K562 (cell line): ENCODE measurements around the gene UBE3B. TPM values are rescaled to one million over a fixed set of nuclear protein-coding genes. Genes with fewer than 3 reads are reported as not detected.

ENCODE experiments used
- ATAC-seq: fragments of 200-7000 bp; cut with Tn5 transposase; 3 replicates; pipeline ENCODE4 v1.9.1; 2020; ENCODE audit warnings: moderate library complexity
- BruUV-seq: library from RNA; stranded (reverse); fragments of 400-500 nt; replicated peaks from 2 replicates; lab custom pipeline; 2021; lab: Mats Ljungman, UMichigan
- CTCF ChIA-PET: fragments of 300-600 bp; formaldehyde crosslinking; extraction: SDS; loops from one replicate; lab custom pipeline; 2021; ENCODE audit warnings: low intra/inter-chr PET ratio; lab: Yijun Ruan, JAX
- POLR2A ChIA-PET: fragments of 300-600, 350-650 bp; sonication (Branson Sonifier 250); formaldehyde crosslinking; extraction: SDS; loops from one replicate; lab custom pipeline; 2021; ENCODE audit warnings: antibody characterized with exemption, inconsistent platforms; lab: Yijun Ruan, JAX
- DNase-seq, 4 experiments: peaks; one replicate each; pipeline versions ENCODE4 v3.0.0 to v3.0.0-alpha.2; 2011 to 2018; ENCODE audit warnings: low spot score in 3 of 4, mixed read lengths in 3 of 4; ENCODE audit errors: extremely low read depth in 1 of 4
- FAIRE-seq: peaks from 2 replicates; lab custom pipeline; 2011; peaks lifted over from hg19 to GRCh38; lab: Jason Lieb, UNC
- H2AFZ ChIP-seq: 2 replicates; pipeline ENCODE4 v1.6.0; 2011; ENCODE audit warnings: low read depth, low read length, control low read depth, inconsistent platforms
- H3K27ac ChIP-seq: fragments of 200-600 bp; 3 replicates; pipeline ENCODE4 v1.8.0; 2011; ENCODE audit warnings: low read depth, mild to moderate bottlenecking, control low read depth, inconsistent platforms, low read length, moderate library complexity, mixed read lengths; ENCODE audit errors: extremely low read depth
- H3K27me3 ChIP-seq, 2 experiments: fragments of 300-600 bp in 1 of 2; 2 replicates in 1 of 2; 3 replicates in 1 of 2; pipeline versions ENCODE4 v1.6.0 to v1.8.0; 2011; ENCODE audit warnings: inconsistent platforms in 2 of 2, low read length in 2 of 2, mild to moderate bottlenecking in 1 of 2, mixed read lengths in 1 of 2, moderate library complexity in 1 of 2; ENCODE audit not compliant: control insufficient read depth in 2 of 2, insufficient read depth in 2 of 2
- H3K36me3 ChIP-seq: fragments of 300-600 bp; 3 replicates; pipeline ENCODE4 v1.8.0; 2011; ENCODE audit warnings: mild to moderate bottlenecking, low read length, inconsistent platforms; ENCODE audit not compliant: control insufficient read depth, insufficient read depth
- H3K4me1 ChIP-seq, 2 experiments: fragments of 200-600 bp in 1 of 2; replicated peaks in 1 of 2; 2 replicates in 1 of 2; 3 replicates in 1 of 2; pipeline versions ENCODE4 v1.5.1 to v1.8.0; 2011; ENCODE audit warnings: inconsistent platforms in 2 of 2, low read length in 2 of 2, mild to moderate bottlenecking in 1 of 2, mixed read lengths in 1 of 2, moderate library complexity in 1 of 2; ENCODE audit not compliant: control insufficient read depth in 2 of 2, insufficient read depth in 2 of 2
- H3K4me2 ChIP-seq: 2 replicates; pipeline ENCODE4 v1.6.1; 2011; ENCODE audit warnings: low read length, control low read depth, inconsistent platforms, mixed read lengths; ENCODE audit not compliant: insufficient read depth
- H3K4me3 ChIP-seq: fragments of 200-600 bp; sonication (generic), shearing (Covaris generic); 2 replicates; pipeline ENCODE4 v1.5.1; 2016; ENCODE audit warnings: control low read depth, inconsistent platforms
- H3K79me2 ChIP-seq: fragments of 200-600 bp; 3 replicates; pipeline ENCODE4 v1.8.0; 2011; ENCODE audit warnings: low read length, inconsistent platforms; ENCODE audit not compliant: control insufficient read depth, insufficient read depth
- H3K9ac ChIP-seq, 2 experiments: 2 replicates each; pipeline versions ENCODE4 v1.6.0 to v1.6.1; 2011; ENCODE audit warnings: low read depth in 2 of 2, low read length in 2 of 2, control low read depth in 1 of 2, inconsistent platforms in 1 of 2, mild to moderate bottlenecking in 1 of 2, mixed read lengths in 1 of 2; ENCODE audit not compliant: insufficient read depth in 1 of 2
- H3K9me1 ChIP-seq: one replicate; pipeline ENCODE4 v1.6.0; 2011; ENCODE audit warnings: inconsistent platforms, mild to moderate bottlenecking, low read length, moderate library complexity; ENCODE audit not compliant: control insufficient read depth, insufficient read depth
- H3K9me3 ChIP-seq: replicated peaks from 2 replicates; pipeline ENCODE4 v1.5.1; 2011; ENCODE audit warnings: low read depth, low read length, inconsistent platforms; ENCODE audit not compliant: control insufficient read depth, insufficient read depth
- H4K20me1 ChIP-seq: replicated peaks from 2 replicates; pipeline ENCODE4 v1.6.1; 2011; ENCODE audit warnings: low read length, inconsistent platforms, mixed read lengths; ENCODE audit not compliant: control insufficient read depth, insufficient read depth
- ATF7 ChIP-seq: fragments of 450-650 bp; IDR thresholded peaks from 2 replicates; pipeline ENCODE4 v1.7.1; 2014; ENCODE audit warnings: mild to moderate bottlenecking, moderate library complexity
- HNRNPH1 ChIP-seq: fragments of 200-400 bp; formaldehyde crosslinking; optimal IDR thresholded peaks from 2 replicates; pipeline ENCODE3; 2017; ENCODE audit warnings: low read depth, mild to moderate bottlenecking, low read length, moderate library complexity
- NCOA1 ChIP-seq: fragments of 450-650 bp; IDR thresholded peaks from 2 replicates; pipeline ENCODE4 v1.6.1; 2016; ENCODE audit warnings: low read depth
- NCOR1 ChIP-seq: fragments of 450-650 bp; IDR thresholded peaks from 2 replicates; pipeline ENCODE4 v1.6.1; 2016; ENCODE audit warnings: mild to moderate bottlenecking, moderate library complexity
- NFE2L1 ChIP-seq: fragments of 450-650 bp; IDR thresholded peaks from 2 replicates; pipeline ENCODE4 v1.6.1; 2016; ENCODE audit warnings: missing genetic modification characterization, low read depth, mild to moderate bottlenecking, missing compliant biosample characterization, moderate library complexity, borderline replicate concordance
- RBM34 ChIP-seq: fragments of 200-400 bp; formaldehyde crosslinking; IDR thresholded peaks from 2 replicates; pipeline ENCODE4 v1.6.1; 2018; ENCODE audit warnings: low read length, borderline replicate concordance; ENCODE audit not compliant: insufficient read depth
- SUPT5H ChIP-seq: fragments of 450-650 bp; IDR thresholded peaks from 2 replicates; pipeline ENCODE4 v1.6.1; 2016
- TSC22D4 ChIP-seq: fragments of 450-650 bp; IDR thresholded peaks from 2 replicates; pipeline ENCODE4 v1.6.1; 2016; ENCODE audit warnings: missing genetic modification characterization, missing biosample characterization, control low read depth
- XRCC4 ChIP-seq: IDR thresholded peaks from one replicate; pipeline ENCODE4 v1.6.1; 2011; ENCODE audit not compliant: insufficient read depth, insufficient read length; ENCODE audit errors: extremely low read depth
- ZNF124 ChIP-seq: sonication (generic); formaldehyde crosslinking; IDR thresholded peaks from 2 replicates; pipeline ENCODE4 v1.8.1; 2022; ENCODE audit warnings: missing genetic modification reagents
- ZNF408 ChIP-seq: fragments of 250-450 bp; sonication (Bioruptor Pico); IDR thresholded peaks from 2 replicates; pipeline ENCODE4 v1.4.0; 2020; ENCODE audit warnings: low read depth, mild to moderate bottlenecking, moderate library complexity
- ZSCAN32 ChIP-seq: fragments of 450-650 bp; formaldehyde crosslinking; IDR thresholded peaks from 2 replicates; pipeline ENCODE4 v1.4.0; 2020; ENCODE audit warnings: mild to moderate bottlenecking, moderate library complexity
- WGBS: fragments of 100-300 bp; shearing (Covaris generic); methylation state at CpG from one replicate; pipeline ENCODE4 v1.1.6; 2016; ENCODE audit warnings: low coverage, mixed read lengths; ENCODE audit not compliant: insufficient coverage; ENCODE audit errors: missing lambda C conversion rate; 5-methylcytosine and 5-hydroxymethylcytosine counted together
- in situ Hi-C: fragments of 300-500 bp; cut with MboI; formaldehyde crosslinking; loops from 4 replicates; pipeline ENCODE4 v1.15.0; 2018; ENCODE audit warnings: inconsistent platforms, mixed read lengths
- intact Hi-C: fragments of 100-400 bp; cut with micrococcal nuclease; formaldehyde crosslinking; loops from 2 replicates; pipeline ENCODE4 v1.14.2; 2022
- polyA plus RNA-seq, 8 experiments: library from polyadenylated mRNA; depleted of rRNA in 4 of 8; stranded (reverse) in 5 of 8; unstranded in 3 of 8; fragments of >200 nt; fragmentation: Nextera tagmentation in 2 of 8; fragmentation: Illumina TruSeq in 1 of 8; extraction: Ambion mirVana in 2 of 8; extraction: Trizol in 1 of 8; gene quantifications; 2 replicates each; pipeline versions ENCODE4 v1.2.1 to v1.2.3, GENCODE V29; 2011 to 2014; ENCODE audit warnings: inconsistent platforms in 1 of 8, missing spikeins in 1 of 8
- total RNA-seq, 7 experiments: library from RNA; depleted of rRNA in 6 of 7; stranded (reverse); fragments of >200 nt in 6 of 7; fragmentation: Illumina TruSeq in 2 of 7; extraction: Trizol in 2 of 7; gene quantifications; 2 replicates each; pipeline versions ENCODE4 v1.2.1 to v1.2.3, GENCODE V29; 2011 to 2021; ENCODE audit warnings: low replicate concordance in 1 of 7
- TF ChIP-seq, protein P1 (sequence below): sonication (generic); formaldehyde crosslinking; IDR thresholded peaks from 2 replicates; pipeline ENCODE4 v1.4.0; 2020; ENCODE audit warnings: mild to moderate bottlenecking, missing genetic modification reagents
- TF ChIP-seq, protein P2 (sequence below), 2 experiments: fragments of 450-650 bp; IDR thresholded peaks; 2 replicates each; pipeline ENCODE4 v1.6.1; 2016
- TF ChIP-seq, protein P3 (sequence below): fragments of 250-450 bp; sonication (Bioruptor Pico); IDR thresholded peaks from 2 replicates; pipeline ENCODE4 v1.5.0; 2021
- TF ChIP-seq, protein P4 (sequence below): fragments of 450-650 bp; formaldehyde crosslinking; IDR thresholded peaks from 2 replicates; pipeline ENCODE4 v1.4.0; 2020; ENCODE audit warnings: mild to moderate bottlenecking, moderate library complexity

UBE3B gene
- total and polyA plus RNA-seq, 9 of the 15 experiments (the other 6 are each of a cell fraction or from before 2014, with no cell fraction given): 7.6 to 23.6 (median 15.5) TPM

DNA sequence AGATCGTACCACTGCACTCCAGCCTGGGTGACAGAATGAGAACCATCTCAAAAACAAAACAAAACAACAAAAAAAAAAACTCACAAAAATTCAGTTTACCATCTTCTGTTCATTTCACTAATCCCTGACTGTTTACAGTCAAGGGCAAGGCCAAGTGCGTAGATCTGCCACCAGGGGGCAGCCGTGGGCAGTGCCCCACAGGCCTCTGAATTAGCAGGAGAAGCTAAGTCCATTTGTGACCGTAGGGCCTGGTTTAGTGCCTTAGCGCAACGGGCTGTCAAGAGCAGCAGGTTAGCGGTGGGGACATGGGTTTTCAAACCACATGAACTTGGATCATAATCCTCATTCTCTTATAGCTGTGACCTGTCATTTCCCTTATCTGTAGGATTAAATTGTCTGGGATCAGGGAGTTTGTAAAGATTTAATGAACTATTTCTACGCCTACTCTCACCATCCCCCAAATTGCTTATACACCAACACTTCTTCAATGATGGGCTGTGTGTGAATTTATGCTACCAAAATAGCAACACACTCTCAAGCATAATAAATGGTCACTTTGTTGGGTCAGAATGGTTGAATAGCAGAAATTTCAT is 49.3 kb upstream of the UBE3B start:
- POLR2A ChIA-PET: interaction anchor here (0.6 to 1.2 kb wide), 4 partner anchors 33 to 612 kb away, joined by 3 read pairs; no protein-coding TSS in a partner anchor
- no TSS peak for BruUV-seq
- peak; percentile 93 for FAIRE-seq
- no peak for TF ChIP-seq ATF7
- no peak for TF ChIP-seq ZNF124
- TF ChIP-seq, protein P1, sequence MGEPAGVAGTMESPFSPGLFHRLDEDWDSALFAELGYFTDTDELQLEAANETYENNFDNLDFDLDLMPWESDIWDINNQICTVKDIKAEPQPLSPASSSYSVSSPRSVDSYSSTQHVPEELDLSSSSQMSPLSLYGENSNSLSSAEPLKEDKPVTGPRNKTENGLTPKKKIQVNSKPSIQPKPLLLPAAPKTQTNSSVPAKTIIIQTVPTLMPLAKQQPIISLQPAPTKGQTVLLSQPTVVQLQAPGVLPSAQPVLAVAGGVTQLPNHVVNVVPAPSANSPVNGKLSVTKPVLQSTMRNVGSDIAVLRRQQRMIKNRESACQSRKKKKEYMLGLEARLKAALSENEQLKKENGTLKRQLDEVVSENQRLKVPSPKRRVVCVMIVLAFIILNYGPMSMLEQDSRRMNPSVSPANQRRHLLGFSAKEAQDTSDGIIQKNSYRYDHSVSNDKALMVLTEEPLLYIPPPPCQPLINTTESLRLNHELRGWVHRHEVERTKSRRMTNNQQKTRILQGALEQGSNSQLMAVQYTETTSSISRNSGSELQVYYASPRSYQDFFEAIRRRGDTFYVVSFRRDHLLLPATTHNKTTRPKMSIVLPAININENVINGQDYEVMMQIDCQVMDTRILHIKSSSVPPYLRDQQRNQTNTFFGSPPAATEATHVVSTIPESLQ (CRISPR knock-in tag): no peak
- TF ChIP-seq HNRNPH1: no peak
- TF ChIP-seq XRCC4: no peak
- TF ChIP-seq RBM34: no peak
- TF ChIP-seq TSC22D4 (tag): no peak
- no peak for TF ChIP-seq NCOA1
- no peak for TF ChIP-seq ZNF408 (CRISPR knock-in tag)
- TF ChIP-seq, protein P2, sequence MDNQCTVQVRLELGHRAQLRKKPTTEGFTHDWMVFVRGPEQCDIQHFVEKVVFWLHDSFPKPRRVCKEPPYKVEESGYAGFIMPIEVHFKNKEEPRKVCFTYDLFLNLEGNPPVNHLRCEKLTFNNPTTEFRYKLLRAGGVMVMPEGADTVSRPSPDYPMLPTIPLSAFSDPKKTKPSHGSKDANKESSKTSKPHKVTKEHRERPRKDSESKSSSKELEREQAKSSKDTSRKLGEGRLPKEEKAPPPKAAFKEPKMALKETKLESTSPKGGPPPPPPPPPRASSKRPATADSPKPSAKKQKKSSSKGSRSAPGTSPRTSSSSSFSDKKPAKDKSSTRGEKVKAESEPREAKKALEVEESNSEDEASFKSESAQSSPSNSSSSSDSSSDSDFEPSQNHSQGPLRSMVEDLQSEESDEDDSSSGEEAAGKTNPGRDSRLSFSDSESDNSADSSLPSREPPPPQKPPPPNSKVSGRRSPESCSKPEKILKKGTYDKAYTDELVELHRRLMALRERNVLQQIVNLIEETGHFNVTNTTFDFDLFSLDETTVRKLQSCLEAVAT (IDR thresholded peaks at IDR 0.05): no peak
- TF ChIP-seq ZSCAN32 (CRISPR knock-in tag): no peak
- no peak for TF ChIP-seq NCOR1
- TF ChIP-seq, protein P3, sequence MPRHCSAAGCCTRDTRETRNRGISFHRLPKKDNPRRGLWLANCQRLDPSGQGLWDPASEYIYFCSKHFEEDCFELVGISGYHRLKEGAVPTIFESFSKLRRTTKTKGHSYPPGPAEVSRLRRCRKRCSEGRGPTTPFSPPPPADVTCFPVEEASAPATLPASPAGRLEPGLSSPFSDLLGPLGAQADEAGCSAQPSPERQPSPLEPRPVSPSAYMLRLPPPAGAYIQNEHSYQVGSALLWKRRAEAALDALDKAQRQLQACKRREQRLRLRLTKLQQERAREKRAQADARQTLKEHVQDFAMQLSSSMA (CRISPR knock-in tag): no peak
- TF ChIP-seq NFE2L1 (tag): no peak
- TF ChIP-seq SUPT5H: no peak
- TF ChIP-seq, protein P4, sequence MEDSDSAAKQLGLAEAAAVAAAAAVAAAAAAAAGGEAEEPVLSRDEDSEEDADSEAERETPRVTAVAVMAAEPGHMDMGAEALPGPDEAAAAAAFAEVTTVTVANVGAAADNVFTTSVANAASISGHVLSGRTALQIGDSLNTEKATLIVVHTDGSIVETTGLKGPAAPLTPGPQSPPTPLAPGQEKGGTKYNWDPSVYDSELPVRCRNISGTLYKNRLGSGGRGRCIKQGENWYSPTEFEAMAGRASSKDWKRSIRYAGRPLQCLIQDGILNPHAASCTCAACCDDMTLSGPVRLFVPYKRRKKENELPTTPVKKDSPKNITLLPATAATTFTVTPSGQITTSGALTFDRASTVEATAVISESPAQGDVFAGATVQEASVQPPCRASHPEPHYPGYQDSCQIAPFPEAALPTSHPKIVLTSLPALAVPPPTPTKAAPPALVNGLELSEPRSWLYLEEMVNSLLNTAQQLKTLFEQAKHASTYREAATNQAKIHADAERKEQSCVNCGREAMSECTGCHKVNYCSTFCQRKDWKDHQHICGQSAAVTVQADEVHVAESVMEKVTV (CRISPR knock-in tag): 0 out of 2 replicates have a peak, but pooled peaks have one; percentile 19

More for the DNA sequence above, 49.3 kb upstream of the UBE3B start:
- Histone ChIP-seq H3K4me2 (no peak overlapping the region), H3K9ac (no peak overlapping the region), H3K79me2 (no peaks in the 10 kb centered on the region), H3K27ac (no peak overlapping the region), H4K20me1 (0 out of 2 replicates have a peak, but pooled peaks cover 3% of the 10 kb centered on the region), H3K4me1 (no peaks in the 10 kb centered on the region; a peak in 1 of 5 replicates), H3K27me3 (peaks cover 7 to 33% of the 10 kb centered on the region in 2 experiments; a peak in 4 of 5 replicates), H3K9me1 (no peaks in the 10 kb centered on the region), H2AFZ (no peak overlapping the region), H3K36me3 (no peaks in the 10 kb centered on the region), H3K9me3 (0 out of 2 replicates have a peak, but pooled peaks cover 3% of the 10 kb centered on the region), H3K4me3 (no peak overlapping the region)
- 16% methylated on average over 8 of the region's 8 CpGs for WGBS
- CTCF ChIA-PET: interaction anchor here (0.6 to 1.9 kb wide), 4 partner anchors 17 to 347 kb away, joined by 3 to 6 read pairs (median 3); no protein-coding TSS in a partner anchor
- in situ Hi-C loops (no loop called here), intact Hi-C loops (loop anchor here (2.0 to 10.0 kb wide), 2 partner anchors 87 to 347 kb away; no protein-coding TSS in a partner anchor)
- ATAC-seq: peak; percentile 95
- peak; percentile 79 to 87 (median 85) for DNase-seq
